Embryonic facial prominence (tissue), 1 donor: ENCODE measurements around the gene PIGH.

Experiments
- DNase-seq: peaks from one replicate; pipeline ENCODE4 v3.0.0-alpha.2; 2016; ENCODE audit errors: extremely low spot score

Gene PIGH

DNA sequence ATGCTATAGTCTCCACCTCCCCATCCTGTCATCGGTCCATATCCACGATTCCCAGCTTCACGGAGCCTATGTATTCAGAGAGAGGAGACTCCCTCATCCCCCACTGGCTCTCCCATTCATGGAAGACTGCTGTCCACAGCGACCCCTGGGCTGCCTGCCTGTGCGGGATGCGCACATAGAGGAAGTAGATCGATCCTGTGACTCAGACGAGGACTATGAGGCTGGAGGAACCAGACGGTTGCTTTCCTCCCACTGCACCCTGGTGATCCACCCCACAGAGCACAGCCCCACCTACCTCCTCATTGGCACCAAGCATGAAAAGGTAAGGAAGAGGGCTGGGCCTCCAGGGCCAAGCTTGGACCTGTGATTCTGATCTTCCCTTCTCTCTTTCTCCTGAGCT is 24.4 kb downstream of the PIGH start:
- DNase-seq = no peak

DNA sequence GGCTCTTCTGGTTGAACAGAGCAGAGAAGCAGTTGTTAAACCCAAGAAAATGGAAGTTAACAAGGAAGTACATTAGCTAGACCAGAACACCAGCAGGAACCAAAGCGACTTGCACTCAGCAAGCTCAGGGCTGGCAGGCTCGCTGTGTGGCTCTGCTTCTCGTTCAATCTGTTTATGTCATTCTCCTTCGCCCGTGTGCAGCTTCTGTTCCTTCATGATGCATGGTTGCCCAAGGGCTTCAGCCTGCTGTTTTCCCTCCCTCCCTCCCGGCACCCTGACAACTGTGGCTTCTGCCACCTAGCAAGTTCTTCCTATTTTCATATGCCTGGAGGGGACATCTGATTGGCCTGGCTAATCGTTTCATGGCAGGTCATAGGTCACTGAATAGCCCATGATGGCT is 25.3 kb downstream of the PIGH start:
- no peak for DNase-seq

DNA sequence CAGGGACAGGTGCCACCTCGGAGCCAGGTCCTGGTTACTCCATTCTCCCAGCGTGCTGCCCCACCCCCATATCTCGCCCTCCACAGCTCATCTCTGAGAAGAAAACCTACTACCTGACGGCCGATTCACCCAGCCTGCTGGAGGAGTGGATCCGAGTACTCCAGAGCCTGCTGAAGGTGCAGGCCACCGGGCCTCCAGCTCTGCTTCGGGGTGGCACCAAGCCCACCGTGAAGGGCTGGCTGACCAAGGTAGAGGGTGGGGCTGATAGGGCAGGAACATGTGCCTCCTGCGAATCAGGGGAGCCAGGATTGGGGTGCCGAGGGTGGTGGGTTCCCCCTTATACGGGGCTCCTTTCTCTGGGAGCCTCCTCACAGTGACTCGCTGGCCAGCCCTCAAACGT is 25.9 kb downstream of the PIGH start:
- DNase-seq = no peak

DNA sequence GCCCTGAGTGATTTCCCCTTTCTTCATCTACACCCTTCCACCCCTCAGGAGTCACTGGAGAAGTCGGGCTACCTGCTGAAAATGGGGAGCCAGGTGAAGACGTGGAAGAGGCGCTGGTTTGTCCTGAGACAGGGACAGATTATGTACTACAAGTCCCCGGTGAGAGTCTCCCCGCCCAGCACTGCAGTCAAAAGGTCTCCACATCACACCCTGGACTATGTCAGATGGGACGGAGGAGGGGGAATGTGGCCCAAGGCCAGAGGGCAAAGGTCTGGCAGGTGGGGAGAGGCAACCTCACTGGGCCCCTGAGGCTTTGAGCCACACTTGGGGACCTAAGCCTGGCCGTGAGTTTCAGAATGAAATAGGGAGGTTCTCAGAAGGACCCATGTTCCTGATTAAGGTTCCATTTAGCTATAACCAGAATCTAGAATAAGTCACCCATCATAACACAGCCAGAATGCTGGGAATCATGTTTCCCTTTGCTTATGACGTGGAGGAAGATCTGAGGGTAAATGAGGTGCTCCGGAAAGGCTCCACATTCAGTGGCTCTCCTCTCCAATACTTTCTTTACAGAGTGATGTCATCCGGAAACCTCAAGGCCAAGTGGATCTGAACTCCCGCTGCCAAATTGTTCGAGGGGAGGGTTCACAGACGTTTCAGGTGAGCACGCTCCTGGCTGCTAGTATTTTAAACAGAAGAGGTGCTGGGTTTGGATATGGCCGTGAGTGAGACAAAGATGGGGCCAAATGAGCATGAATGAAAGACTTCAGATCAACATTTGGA is 26.6 kb downstream of the PIGH start:
- no peak for DNase-seq

DNA sequence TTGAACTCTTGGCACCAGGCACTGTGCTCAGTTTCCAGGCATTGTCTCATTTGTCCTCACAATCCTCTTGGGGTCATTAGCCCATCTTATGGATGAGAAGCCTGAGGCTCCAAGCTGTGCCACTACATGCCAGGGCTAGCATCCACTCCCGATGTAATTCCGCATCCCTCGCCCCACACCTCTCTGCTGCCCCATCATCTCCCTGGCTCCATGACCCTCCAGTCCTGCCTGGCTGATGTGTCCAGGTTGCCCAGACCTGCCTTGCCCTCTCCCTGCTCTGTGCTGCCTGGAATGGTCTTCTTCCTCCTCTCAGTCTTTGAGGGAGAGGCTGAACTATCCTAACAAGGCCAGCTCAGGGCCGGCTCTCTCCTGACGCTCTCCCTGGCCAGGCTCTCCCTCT is 27.5 kb downstream of the PIGH start:
- DNase-seq = no peak

DNA sequence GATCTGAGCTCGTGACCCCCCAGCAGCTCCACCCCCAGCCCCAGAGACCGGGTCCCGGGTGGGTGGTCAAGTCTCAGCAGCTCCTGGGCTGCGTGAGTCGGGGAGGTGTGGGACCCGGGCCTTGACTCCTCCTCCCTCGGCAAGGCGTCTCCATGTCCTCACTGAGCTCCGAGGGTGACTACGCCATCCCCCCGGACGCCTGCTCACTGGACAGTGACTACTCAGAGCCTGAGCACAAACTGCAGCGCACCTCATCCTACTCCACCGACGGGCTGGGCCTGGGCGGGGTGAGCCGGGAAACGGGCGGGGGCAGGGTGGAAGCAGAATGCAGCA is 28.1 kb downstream of the PIGH start:
- no peak for DNase-seq

DNA sequence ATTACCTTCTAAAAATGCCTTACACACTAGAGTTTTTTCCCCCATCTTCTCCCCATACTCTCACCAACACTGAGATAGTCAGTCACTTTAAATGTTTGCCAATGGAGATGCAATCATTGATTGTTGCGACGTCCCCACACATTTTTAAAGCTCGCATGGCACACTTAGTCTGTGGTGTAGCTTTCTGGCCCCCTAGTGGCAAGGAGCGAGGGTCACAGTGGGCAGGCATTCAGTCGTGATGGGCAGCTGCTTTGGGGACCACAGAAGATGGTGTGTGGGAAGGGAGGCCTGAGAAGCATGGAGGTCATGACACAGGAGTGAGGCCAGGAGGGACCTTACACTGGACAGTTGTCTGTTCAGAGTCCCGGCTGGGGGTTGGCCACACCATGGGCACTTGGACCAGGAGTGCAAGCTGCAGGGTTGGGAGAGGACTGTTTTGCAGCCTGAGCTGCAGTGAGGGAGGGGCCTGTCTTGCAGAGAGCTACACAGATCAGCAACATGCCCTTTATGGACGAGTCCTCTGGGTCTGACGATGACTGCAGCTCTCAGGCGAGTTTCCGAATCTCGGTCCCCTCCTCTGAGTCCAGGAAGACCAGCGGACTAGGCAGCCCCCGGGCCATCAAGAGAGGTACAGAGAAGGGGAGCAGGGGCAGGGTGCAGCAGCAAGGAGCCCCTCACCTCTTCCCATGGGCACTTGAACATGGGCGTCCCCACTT is 28.6 kb downstream of the PIGH start:
- DNase-seq = no peak

DNA sequence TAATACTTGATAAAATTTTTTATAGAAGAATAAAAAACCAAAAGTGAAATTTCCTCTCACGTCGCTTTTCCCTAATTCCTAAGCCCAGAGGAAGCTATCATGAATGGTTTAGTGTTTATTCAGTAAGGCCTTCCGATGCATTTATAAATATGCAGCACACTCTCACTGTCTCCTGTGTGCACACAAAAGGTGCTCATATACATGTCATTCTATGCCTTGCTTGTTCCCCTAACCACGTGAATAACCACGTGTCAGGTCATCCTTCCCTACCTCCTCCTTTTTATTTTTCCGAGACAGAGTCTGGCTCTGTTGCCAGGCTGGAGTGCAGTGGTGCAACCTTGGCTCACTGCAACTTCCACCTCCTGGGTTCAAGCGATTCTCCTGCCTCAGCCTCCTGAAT is 29.6 kb downstream of the PIGH start:
- DNase-seq = no peak

DNA sequence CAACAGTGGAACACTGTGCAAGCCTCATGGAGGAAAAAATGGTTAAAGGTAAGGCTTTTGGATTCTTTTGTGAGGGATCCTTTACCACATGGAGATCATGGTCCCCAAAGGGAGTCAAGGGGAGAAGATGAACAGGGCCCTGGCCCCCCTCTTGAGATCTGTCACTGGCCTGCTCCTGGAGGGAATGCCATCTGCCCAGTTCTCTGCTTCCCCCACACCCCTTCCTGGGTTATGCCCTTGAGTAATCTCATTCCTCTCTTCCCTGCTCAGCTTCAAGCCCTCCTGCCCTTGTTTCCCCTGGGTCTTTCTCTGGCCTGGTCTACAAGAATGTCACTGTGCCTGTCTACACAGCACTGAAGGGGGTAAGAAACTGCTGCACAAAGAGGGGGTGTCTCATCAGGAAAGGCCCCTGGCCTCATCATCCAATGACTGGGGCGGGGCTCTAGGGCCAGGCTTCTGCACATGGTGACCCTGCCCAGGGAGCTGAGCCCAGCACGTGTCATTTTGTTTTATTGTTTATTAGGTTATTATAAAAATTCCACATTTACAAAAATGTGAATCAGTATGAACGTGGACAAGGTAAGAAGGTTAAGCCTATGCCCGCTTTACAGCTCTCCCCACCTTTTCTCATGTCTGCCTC is 30.3 kb downstream of the PIGH start:
- DNase-seq = no peak

DNA sequence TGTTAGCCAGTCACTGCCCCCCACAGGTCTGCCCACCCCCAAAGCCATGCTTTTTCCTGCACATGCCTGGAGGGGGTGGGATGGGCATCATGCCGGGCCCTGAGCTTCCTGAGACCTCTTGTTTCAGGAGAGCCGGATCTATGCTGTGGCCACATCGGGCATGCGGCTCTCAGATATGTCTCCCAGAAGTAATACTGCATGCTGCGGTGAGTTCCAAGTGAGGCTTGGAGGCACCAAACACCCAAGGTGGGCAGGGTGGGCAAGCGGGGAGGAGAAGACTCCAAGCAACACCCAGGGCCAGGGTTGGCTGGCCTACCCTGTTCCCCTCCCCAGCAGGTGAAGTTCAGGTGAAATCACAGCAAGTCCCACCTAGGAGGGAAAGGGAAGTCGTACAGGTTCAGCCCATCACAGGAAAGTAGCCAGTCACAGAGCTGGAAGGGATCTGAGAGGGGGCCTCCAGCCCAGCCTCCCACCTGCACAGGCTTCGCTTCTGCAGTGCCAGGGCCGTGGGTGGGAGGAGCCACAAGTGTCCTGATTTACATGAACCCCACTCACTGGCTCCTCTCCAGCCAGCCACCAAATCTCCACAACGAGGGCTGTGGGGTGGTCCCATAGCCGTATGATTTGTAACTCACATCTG is 30.9 kb downstream of the PIGH start:
- DNase-seq = no peak

DNA sequence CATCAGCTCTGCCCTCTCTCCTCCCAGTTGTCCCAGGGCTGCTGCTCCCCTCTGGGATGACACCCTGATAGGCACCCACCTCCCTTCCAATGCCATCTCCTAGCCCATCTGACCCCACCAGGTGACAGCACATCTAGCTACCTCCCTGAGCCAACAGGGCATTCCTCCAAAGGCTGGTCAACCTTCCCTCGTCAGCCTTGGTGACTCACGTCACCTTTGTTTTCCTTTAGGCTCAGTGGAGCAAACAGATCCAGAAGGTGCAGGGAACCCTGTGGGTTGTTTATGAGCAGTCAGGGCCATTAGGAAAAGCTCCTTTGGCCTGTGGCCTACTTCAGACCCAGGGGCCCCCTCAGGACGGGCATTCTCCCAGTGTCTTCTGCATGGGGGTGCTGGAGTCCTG is 32.4 kb downstream of the PIGH start:
- no peak for DNase-seq

DNA sequence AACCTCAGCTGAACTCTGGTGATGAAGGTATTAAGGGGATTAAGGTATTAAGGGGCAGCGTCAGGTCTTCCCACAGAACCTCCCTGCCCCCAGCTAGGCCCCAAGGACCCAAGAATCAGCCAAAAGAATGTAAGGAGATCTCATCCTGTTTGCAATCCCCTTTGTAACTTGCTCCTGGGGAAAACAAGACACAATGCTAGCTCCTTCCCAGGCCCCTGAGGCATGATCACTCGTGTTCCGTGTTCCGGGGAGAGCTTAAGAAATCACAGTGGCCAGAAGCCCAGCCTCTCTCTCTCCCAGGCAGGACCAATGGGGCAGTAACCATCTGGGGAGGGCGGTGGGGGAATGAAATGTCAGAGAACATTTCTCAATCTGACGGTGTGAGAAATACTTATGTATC is 33.2 kb downstream of the PIGH start:
- DNase-seq = no peak

DNA sequence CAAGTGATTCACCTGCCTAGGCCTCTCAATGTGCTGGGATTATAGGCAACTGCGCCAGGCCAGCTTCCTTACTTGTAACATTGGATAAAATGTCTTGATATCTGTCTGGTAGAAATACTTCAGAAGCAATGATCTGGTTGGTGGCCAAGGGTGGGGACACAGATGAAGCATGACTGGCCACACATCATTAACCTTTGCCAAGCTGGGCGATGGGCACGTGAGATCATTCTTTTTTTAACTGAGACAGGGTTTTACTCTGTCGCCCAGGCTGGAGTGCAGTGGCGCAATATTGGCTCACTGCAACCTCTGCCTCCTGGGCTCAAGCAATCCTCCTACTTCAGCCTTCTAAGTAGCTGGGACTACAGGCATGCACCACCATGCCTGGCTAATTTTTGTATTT is 35.8 kb downstream of the PIGH start:
- no peak for DNase-seq

DNA sequence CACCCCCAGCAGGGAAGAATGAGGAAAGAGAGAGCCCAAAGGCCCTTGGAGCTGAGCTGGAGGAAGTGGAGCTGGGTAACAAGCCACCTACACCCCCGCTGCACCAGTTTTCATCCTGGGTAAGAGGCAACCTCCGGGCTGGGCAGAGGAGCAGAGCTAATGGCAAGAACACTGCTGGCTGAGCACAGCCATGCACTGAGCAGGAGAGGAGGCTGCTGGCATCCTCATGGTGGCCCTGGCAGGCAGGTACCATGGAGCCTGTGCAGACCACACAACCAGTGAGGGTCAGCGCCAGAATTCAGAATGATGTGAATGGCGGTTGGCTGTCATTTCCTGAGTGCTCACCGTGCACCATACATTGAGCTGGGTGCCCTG is 37.3 kb downstream of the PIGH start:
- DNase-seq = no peak

DNA sequence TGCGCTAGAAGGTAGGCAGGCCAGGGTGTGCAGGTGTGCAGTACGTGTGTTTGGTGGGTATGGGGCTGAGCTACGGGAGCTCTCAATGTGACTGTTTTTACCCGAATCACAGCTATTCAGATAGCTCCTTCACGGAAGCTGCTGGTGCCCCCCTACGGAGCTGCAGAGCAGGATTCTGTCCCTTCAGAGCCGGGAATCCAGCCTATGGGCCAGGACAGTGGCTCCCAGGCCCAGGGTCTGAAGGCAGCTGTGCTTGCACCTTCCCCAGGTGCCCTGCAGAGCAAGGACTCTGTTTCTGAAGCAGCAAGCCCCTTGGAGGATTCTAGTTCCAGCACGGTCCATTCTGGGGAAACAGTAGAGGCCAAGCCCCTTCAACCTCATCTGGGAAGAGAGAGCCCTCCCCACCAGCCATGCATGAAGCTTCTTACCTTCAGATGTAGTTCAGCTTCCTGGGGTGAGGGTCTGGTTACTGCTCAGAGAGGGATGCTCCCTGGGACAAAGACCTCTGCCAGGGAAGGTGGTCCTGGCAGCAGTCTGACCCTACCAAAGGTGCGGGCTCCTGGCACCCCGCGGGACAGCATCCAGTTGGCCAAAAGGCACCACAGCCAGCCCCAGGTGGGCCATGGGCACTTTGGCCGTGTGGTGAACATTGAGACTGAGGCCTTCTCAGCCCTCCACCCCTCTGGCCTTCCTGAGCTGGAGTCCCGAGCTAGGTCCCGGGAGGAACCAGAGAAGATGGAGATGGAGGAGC is 37.9 kb downstream of the PIGH start:
- DNase-seq = no peak

DNA sequence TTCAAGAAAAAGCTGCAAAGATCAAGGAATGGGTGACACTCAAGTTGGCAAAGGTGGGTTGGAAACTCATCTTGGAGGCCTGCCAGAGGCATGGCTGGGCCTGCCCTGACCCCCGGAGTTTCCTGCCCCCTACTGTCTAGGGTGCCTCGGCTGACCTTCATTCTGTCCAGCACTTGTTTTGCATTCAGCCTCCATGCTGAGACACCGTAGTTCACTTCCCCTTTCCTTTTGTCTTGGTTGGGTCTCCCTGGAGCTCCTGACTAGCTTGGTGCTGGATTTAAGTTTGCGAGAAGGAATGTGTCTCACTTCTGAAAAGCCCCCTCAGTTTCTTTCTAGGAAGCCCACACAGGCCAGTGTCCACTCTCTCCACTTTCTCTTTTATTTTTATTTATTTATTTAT is 40.4 kb downstream of the PIGH start:
- no peak for DNase-seq

DNA sequence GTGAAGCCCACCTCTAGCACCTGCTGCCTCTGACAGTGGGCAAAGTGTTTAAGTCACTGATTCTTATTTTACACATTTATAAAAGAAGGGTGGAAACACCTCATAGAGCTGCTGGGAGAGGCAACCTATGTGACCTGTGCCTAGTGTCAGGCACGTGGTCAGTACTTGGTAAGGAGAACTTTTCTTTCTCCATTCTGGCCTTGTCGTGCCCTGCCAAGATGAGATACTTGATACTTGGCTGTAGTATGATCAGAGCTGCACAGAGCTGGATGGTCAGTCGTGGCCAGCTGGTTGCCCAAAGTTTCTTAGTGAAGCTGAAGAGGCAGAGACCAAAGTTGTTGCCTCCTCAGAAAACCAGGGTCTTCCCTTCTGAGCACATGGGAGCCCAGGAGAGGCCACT is 42.4 kb downstream of the PIGH start:
- no peak for DNase-seq

DNA sequence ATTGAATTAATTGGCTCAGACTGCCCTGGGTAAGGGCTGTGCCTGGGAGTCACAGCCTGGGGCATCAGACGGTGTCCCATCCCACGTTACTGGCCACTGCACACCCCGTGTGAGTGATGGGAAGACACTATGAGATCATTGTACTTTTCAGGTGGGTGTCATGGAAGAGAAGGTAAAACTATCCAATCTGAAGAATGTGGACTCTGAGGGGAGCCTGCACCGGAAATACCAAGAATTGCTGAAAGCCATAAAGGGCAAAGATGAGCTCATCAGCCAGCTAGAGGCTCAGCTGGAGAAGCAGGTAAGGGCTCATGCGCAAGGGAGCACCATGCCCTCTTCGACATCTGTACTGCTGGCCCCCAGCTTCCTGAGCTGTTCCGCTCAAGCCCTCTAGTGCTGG is 43.0 kb downstream of the PIGH start:
- no peak for DNase-seq

DNA sequence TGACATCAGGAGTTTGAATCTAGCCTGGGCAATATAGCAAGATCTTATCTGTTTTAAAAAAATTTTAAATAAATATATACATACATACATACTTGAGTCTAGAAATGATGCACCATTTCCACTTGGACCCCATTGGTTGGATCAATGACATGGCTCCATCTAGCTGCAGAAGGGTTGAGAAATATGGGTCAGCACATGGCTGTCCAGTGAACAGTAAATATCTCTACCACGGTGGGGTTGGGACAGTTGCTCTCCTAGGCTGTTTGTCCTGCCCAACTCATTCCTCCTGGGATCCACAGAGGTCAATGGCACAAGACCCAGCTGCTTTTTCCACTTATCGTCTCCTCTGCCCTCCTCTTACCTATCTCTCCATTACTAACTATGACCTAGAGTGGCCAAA is 43.4 kb downstream of the PIGH start:
- DNase-seq = no peak

DNA sequence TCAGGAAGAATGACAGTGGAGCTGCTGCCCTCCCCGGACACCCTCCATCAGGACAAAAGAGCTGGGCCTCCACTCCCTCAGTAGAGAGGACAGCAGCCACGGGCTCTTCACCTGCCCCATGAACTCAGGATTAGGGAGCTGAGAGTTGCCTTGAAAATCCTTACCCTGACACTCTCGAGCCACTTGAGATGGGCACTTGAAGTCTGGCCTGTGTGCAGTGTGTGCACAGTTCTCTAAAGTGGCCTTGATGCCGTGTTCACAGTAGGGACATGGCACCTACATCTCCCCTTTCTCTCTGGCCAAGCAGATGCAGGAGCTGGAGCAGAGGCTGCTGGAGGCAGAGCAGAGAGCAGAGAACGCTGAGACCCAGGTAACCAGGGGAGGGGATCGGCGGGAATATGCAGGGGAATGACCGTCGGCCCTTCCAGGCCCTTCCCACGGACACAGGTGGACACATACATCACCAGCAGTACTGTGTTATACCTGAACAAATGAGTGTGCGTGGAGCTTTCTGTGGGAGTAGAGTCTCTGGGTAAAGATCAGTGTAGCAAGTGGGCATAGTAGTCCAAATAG is 44.5 kb downstream of the PIGH start:
- DNase-seq = no peak

DNA sequence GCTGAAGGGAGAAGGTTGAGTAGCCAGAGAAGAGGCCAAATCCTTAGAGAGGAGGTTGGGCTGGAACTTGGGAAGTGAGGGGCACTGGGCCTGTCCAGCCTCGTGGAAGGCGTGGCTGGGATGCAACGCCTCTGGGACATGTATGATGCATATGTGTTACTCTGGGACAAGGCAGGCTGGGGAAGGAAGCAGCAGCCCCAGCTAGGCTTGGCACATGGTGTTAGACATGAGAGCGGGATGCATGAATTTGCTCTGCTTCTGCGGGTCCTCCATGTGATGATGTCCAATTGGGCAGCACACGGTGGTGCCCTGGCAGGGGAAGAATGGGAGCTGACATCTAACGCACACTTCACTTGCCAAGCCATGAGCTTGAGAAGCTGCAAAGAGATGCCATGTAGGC is 45.7 kb downstream of the PIGH start:
- DNase-seq = no peak

DNA sequence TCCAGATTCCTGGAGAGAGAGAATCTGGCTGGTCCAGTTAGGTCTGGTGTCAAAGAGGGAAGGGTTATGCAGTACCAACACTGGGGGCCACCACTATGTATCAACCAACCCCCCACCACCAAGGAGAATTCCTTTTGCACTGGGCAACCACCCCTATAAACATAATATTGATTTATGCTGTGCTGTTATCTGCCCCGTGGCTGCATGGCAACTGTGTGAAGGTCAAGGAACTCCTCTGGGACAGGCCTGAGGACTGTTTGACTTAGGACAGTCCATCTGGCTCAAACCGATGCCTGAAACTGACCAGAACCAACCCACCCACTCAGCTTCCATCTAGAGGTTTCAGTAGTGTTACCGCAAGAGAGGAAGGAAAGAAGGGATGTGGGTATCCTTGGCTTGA is 46.5 kb downstream of the PIGH start:
- DNase-seq = no peak
